ENCODE data around the gene SPEF2.

DNA sequence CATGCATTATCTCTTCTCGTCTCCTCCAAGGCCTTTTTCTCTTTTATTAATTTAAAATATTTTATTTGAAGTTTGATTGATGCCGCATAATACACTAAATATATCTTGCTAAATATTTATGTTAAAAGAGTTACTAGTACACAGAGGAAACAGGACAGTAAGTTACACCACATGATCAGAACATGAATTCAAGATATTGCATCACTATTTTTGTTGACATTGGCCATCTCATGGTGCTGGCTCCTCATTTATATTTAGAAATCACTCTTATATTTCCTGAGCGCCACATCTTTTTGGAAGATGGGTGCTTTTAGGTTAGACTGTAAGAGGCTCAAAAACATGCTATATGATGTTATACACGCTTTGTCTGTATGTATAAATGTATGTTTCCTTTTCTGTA lies 23.0 kb downstream of the SPEF2 start:
- TF ChIP-seq, protein P1, sequence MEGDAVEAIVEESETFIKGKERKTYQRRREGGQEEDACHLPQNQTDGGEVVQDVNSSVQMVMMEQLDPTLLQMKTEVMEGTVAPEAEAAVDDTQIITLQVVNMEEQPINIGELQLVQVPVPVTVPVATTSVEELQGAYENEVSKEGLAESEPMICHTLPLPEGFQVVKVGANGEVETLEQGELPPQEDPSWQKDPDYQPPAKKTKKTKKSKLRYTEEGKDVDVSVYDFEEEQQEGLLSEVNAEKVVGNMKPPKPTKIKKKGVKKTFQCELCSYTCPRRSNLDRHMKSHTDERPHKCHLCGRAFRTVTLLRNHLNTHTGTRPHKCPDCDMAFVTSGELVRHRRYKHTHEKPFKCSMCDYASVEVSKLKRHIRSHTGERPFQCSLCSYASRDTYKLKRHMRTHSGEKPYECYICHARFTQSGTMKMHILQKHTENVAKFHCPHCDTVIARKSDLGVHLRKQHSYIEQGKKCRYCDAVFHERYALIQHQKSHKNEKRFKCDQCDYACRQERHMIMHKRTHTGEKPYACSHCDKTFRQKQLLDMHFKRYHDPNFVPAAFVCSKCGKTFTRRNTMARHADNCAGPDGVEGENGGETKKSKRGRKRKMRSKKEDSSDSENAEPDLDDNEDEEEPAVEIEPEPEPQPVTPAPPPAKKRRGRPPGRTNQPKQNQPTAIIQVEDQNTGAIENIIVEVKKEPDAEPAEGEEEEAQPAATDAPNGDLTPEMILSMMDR (IDR thresholded peaks at IDR 0.05; ENCODE audit: low read length) = no peak
- no peak for TF ChIP-seq EZH2 (IDR thresholded peaks at IDR 0.05; ENCODE audit: borderline replicate concordance, low read length)
